ENCODE results near the gene CCDC183. TPM values are rescaled to one million over a fixed set of nuclear protein-coding genes. Genes with fewer than 3 reads are reported as not detected.

CCDC183 gene
- total RNA-seq, result 0.39 and 1.1 TPM in 2 replicates

DNA sequence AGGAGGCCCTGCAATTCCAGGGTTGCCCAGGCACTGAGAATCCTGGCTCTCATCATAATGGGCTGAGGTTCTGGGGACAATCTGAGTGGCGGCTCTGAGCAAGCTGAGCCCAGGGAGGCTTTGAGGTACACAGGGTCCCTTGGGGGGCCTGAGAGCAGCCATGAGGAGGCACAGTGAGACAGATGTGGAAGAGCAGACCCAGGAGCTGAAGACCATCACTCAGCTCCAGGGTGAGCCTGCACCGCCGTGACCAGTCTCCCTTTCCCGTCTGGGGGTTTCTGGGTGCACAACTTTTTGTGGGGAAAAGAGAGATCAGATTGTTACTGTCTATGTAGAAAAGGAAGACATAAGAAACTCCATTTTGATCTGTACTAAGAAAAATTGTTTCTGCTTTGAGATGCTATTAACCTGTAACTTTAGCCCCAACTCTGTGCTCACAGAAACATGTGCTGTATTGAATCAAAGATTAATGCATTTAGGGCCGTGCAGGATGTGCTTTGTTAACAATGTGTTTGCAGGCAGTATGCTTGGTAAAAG, at the start of gene CCDC183:
CCDC183 (plus strand) TSS at position 101 of the 537 bp plus-strand sequence; CDS start at position 161, 60 bp downstream.

DNA sequence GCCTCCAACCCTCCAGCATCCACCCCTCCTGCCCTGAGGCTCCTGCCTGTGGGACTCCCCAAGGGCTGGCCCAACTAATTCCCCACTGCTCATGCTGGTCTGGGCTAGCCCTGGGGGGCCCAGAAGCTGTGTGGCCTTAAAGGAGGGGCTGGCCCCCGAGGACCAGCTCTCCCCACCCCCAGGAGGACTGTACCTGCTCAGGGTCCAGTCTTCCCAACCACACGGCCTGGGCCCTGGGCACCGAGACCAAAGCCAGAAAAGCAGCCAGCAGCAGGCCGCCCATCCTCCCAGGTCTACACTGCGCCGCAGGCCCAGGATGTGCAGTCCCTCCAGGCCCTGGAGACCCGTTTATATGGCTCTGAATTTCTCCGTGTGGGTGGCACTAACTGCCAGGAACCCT, 47.9 kb upstream of the CCDC183 start, which contains the start of gene LCN6:
LCN6 (minus strand) TSS at position 325 of the 400 bp plus-strand sequence; CDS start at position 283, 42 bp downstream.

DNA sequence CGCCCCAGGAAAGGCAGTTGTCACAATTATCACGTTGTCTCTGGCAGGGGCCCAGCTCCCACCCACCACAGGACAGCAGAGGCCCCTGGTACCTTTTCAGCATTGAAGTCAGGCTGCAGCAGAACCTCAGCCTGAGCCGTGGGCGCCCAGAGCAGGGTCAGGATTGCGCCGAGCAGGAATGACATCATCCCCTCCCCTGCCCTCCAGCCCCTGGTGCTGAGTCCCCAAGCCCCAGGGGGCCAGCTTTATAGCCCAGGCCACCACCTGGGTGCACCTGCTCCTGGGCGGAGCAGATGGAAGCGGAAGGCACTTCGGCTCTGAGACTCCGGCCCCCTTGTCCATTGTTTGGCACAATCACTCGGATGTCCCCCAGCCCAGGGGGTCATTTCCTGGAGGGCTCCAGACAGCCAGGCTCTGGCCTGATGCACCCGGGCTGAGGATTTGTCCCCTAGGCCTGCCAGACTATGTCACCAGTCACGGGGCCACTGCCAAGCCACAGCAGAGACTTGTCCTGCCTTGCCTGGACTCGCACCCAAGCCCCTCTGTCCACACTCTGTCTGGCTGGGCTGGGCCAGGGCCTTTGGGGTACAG, 31.7 kb upstream of the CCDC183 start, which contains the start of gene LCN15:
LCN15 (minus strand) TSS at position 218 of the 591 bp plus-strand sequence; CDS start at position 188, 30 bp downstream.

DNA sequence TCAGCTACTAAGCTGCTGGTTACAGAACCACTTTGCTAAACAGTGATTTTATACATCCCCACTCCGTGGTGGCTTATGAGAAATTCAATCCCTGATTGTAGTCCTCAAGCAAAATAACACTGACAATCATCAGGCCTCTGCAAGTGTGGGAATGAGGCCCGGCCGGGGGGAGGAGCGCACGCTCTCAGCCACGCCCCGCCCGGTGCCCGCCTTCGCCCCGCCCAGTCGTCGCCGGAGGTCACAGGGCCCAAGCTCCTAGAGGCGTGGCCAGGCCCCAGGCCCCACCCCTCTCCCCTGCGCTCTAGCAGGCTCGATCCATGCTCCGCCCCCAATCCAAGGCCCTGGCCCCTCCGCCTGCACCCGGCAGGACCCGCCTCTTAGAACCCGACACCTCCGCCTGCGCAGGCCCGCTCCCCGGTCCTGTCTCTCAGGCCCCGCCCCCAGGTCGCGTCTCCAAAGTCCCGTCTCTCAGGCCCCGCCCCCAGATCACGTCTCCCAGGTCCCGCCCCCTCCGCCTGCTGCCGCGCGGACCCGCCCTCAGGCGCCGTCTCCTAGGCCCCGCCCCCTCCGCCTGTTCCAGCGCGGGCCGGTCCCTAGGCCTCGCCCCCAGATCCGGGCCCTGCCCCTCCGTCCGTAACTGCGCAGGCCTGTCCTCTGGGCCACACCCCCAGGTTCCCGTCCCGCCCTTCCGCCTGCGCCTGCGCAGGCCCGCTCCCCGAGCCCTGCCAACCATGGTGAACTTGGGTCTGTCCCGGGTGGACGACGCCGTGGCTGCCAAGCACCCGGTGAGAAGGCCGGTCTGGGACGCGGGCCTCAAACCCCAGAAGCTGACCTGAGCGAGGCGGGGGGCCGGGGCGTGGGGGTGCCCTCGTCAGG, 5.3 kb upstream of the CCDC183 start, which contains the start of gene TMEM141:
TMEM141 (plus strand) TSS at position 705 of the 876 bp plus-strand sequence; CDS start at position 732, 27 bp downstream.

DNA sequence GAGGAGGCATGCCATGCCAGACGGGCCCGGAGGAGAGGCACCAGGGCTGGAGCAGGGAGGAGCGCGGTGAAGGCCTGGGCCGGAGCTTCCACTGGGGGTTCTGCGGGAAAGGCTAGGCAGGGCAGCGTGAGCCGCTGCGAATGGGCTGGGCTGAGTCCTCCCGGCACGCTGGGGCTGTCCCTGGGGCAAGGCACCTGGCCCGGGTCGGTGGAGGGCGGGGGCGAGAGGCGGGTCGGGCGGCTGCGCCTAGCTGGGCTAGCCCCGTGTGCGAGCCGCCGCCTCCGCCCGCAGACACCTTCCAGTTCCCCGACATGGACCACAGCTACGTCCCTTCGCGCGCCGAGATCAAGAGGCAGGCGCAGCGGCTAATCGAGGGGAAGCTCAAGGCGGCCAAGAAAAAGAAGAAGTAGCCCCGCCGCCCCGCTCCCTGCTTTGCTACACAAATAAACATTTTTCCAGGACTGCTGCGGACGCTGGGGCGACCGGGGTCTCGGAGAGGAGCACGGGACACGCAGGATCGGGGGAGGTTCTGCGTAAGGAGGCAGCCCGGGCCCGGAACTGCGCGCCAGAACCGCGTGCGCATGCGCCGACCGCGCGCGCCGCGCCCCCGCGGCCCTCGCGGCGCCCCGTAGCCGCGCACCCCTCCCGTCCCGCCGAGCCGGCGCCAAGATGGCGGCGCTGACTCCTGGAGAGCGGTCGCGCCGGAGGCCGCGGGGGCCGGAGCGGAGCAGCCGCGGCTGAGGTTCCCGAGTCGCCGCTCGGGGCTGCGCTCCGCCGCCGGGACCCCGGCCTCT, 11.3 kb downstream of the CCDC183 start, which contains the start of gene RABL6:
RABL6 (plus strand) TSS at position 668 of the 794 bp plus-strand sequence. CDS start 249 bp downstream, outside the sequence.

DNA sequence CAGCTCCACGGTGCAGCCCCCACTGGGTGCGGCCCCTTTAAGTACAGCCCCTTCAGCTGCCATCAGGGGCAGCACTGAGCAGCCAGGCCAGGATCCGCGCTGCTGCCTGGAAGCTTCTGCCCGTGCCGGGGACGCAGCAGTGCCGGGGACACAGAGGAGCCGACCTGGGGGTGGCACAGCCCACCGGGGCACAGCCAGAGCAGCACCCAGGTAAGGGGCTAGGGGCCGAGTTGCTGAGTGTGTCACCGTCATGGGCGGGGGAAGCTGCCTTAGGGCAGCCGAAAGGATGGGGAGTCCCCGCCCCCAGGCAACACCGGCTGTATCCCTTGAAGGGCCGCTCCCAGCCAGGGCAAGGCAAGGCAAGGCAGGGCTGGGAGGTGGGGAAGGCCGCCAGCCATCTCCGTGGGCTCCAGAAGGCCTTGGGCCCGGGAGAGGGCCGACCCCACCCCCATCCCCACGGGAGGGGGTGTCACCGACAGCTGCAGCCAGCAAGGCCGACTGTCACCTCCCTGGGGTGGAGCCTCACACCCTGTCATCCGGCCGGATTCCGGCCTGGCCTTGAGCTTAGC, 46.3 kb downstream of the CCDC183 start, which contains the start of gene AJM1:
AJM1 (plus strand) TSS at position 99 of the 569 bp plus-strand sequence. CDS start 1,937 bp downstream, outside the sequence.

DNA sequence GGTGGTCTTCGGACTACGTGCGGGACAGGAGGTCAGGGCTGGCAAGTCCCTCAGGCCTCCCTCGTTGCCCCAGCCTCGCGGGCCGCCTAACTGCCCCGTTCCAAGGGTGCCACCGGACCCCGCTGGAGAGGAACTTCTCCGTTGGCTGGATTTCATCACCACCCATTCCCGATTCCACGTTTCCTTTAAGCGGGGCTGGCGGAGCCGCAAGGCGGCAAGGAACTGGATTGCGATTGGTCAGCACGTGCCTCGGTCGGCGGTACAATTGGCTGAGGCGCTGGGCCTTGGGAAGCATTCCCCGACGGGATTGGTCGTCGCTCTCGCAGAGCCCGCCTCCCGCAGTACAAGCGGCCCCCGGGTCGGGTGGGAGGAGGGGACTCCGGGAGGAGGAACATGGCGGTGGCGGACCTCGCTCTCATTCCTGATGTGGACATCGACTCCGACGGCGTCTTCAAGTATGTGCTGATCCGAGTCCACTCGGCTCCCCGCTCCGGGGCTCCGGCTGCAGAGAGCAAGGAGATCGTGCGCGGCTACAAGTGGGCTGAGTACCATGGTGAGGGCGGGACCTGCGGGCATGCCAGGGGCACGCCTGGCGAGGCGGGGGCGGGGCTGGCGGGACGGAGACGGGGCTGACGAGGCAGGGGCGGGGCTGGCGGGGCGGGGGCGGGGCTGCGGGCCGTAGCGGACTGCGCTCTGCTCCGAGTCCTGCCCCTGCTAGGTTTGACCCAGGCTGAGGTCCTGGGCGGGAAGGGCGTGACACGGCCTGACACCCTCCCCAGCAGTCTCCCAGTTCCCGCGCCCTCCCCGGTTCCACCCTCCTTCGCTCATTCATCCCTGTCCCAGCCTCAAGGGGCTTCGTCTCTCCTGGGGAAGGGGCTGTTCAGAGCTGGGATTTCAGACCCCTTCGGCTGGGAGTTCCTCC, 53.2 kb downstream of the CCDC183 start, which contains the start of gene PHPT1:
PHPT1 (plus strand) TSS at position 372 of the 922 bp plus-strand sequence; CDS start at position 394, 22 bp downstream.

DNA sequence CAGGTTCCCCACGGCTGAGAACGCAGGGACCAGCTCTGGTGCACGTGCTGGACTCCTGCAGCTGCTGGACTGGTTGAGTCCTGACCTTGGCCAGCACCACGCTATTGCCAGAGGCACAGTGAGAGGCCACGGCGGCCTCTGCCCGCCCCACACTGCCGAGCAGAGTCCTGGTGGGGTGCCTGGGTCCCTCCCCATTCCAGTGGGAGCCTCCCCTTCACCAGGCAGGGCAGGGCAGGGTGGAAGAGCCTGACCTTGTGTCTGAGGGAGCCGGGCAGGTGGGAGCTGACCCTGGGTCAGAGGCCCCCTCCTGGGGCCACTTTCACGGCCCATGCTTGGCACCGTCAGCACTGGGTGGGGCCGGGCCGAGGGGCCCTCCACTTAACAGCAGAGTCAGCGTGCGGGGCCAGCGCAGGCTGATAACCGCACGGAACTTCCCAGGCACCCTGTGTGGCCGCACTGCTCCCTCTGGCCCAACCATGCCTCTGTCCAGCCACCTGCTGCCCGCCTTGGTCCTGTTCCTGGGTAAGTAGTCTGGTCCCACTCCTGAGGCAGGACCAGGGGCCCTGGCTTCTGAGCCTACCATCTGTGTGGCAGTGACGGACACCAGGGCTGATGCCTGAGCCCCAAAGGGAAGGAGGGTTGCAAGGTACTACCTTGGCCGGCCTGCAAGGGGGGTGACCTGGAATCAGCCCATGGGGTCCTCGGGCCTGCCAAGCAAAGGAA, 56.0 kb downstream of the CCDC183 start, which contains the start of gene MAMDC4:
MAMDC4 (plus strand) TSS at position 406 of the 723 bp plus-strand sequence; CDS start at position 477, 71 bp downstream.

Other genes starting within 250 kb of the CCDC183 start
- 32.2 and 35.9 TPM in 2 replicates for gene EGFL7, start 133.4 kb upstream of the CCDC183 start, total RNA-seq
- 42.3 and 45.0 TPM in 2 replicates for gene AGPAT2, start 108.9 kb upstream of the CCDC183 start, total RNA-seq
- gene DIPK1B, start 83.8 kb upstream of the CCDC183 start, total RNA-seq, result 5.4 and 9.2 TPM in 2 replicates
- gene LCN10, start 53.4 kb upstream of the CCDC183 start, total RNA-seq, result not detected in 2 replicates
- not detected in 2 replicates for gene LCN6, start 47.8 kb upstream of the CCDC183 start, total RNA-seq
- not detected in 2 replicates for gene LCN8, start 38.1 kb upstream of the CCDC183 start, total RNA-seq
- not detected in 2 replicates for gene LCN15, start 31.8 kb upstream of the CCDC183 start, total RNA-seq
- 43.6 and 52.5 TPM in 2 replicates for gene TMEM141, start 5.0 kb upstream of the CCDC183 start, total RNA-seq
- 38.4 and 41.8 TPM in 2 replicates for gene RABL6, start 11.6 kb downstream of the CCDC183 start, total RNA-seq
- 1.1 and 1.4 TPM in 2 replicates for gene AJM1, start 46.1 kb downstream of the CCDC183 start, total RNA-seq
- 109 TPM in 2 replicates for gene PHPT1, start 53.1 kb downstream of the CCDC183 start, total RNA-seq
- gene MAMDC4, start 56.0 kb downstream of the CCDC183 start, total RNA-seq, result 0.37 and 0.78 TPM in 2 replicates
- 418 and 434 TPM in 2 replicates for gene EDF1, start 70.0 kb downstream of the CCDC183 start, total RNA-seq
- 3.9 and 5.9 TPM in 2 replicates for gene TRAF2, start 90.2 kb downstream of the CCDC183 start, total RNA-seq
- 137 and 146 TPM in 2 replicates for gene FBXW5, start 148.4 kb downstream of the CCDC183 start, total RNA-seq
- not detected in 2 replicates for gene C8G, start 148.9 kb downstream of the CCDC183 start, total RNA-seq
- gene LCN12, start 155.9 kb downstream of the CCDC183 start, total RNA-seq, result not detected in 2 replicates
- gene PTGDS, start 181.2 kb downstream of the CCDC183 start, total RNA-seq, result 211 and 233 TPM in 2 replicates
- gene LCNL1, start 186.7 kb downstream of the CCDC183 start, total RNA-seq, result 0.73 TPM in 1 of 2 replicates, not detected in the other
- gene PAXX, start 196.1 kb downstream of the CCDC183 start, total RNA-seq, result 22.2 and 22.3 TPM in 2 replicates
- 0.83 and 3.2 TPM in 2 replicates for gene CLIC3, start 200.2 kb downstream of the CCDC183 start, total RNA-seq
- gene ABCA2, start 231.9 kb downstream of the CCDC183 start, total RNA-seq, result 27.1 and 27.6 TPM in 2 replicates
- not detected in 2 replicates for gene FUT7, start 235.8 kb downstream of the CCDC183 start, total RNA-seq
- 58.8 and 86.1 TPM in 2 replicates for gene NPDC1, start 249.8 kb downstream of the CCDC183 start, total RNA-seq

All from cardiac ventricle fibroblast (primary cell).